HEK293 (cell line): ENCODE measurements around the gene SNAPC5.

Source experiments
- EGR2 ChIP-seq: fragments of 450-650 bp; formaldehyde crosslinking; IDR thresholded peaks from 2 replicates; pipeline ENCODE4 v1.5.1; 2016; ENCODE audit warnings: low read depth, missing biosample characterization, missing genetic modification characterization
- GFI1B ChIP-seq: fragments of 450-650 bp; formaldehyde crosslinking; IDR thresholded peaks from 2 replicates; pipeline ENCODE4 v1.5.1; 2016; ENCODE audit warnings: missing biosample characterization, missing genetic modification characterization
- RBAK ChIP-seq: fragments of 450-650 bp; formaldehyde crosslinking; IDR thresholded peaks from 2 replicates; pipeline ENCODE4 v1.5.1; 2016; ENCODE audit warnings: missing biosample characterization, missing genetic modification characterization
- ZBTB8A ChIP-seq: fragments of 450-650 bp; formaldehyde crosslinking; IDR thresholded peaks from 2 replicates; pipeline ENCODE4 v1.5.1; 2016; ENCODE audit warnings: missing biosample characterization, missing genetic modification characterization
- ZFP41 ChIP-seq: fragments of 450-650 bp; formaldehyde crosslinking; IDR thresholded peaks from 2 replicates; pipeline ENCODE4 v1.5.1; 2016; ENCODE audit warnings: missing biosample characterization, missing genetic modification characterization, borderline replicate concordance
- ZNF10 ChIP-seq: fragments of 450-650 bp; formaldehyde crosslinking; IDR thresholded peaks from 2 replicates; pipeline ENCODE4 v1.5.1; 2017; ENCODE audit warnings: missing biosample characterization, missing genetic modification characterization
- ZNF335 ChIP-seq: fragments of 450-650 bp; formaldehyde crosslinking; conservative IDR thresholded peaks from 2 replicates; pipeline ENCODE4 v1.5.1; 2016; ENCODE audit warnings: missing biosample characterization, missing genetic modification characterization
- ZNF433 ChIP-seq: fragments of 450-650 bp; formaldehyde crosslinking; IDR thresholded peaks from 2 replicates; pipeline ENCODE4 v1.5.1; 2016; ENCODE audit warnings: missing biosample characterization, missing genetic modification characterization, low read depth
- ZNF48 ChIP-seq: fragments of 450-650 bp; formaldehyde crosslinking; IDR thresholded peaks from 2 replicates; pipeline ENCODE4 v1.5.1; 2016; ENCODE audit warnings: missing biosample characterization, missing genetic modification characterization
- ZNF785 ChIP-seq: fragments of 450-650 bp; formaldehyde crosslinking; IDR thresholded peaks from 2 replicates; pipeline ENCODE4 v1.5.1; 2016; ENCODE audit warnings: missing biosample characterization, missing genetic modification characterization
- TF ChIP-seq, protein P1 (sequence below): fragments of 450-650 bp; formaldehyde crosslinking; IDR thresholded peaks from 2 replicates; pipeline ENCODE4 v1.5.1; 2016; ENCODE audit warnings: missing biosample characterization, missing genetic modification characterization
- TF ChIP-seq, protein P2 (sequence below): fragments of 450-650 bp; formaldehyde crosslinking; IDR thresholded peaks from 2 replicates; pipeline ENCODE4 v1.5.1; 2016; ENCODE audit warnings: missing biosample characterization, missing genetic modification characterization
- TF ChIP-seq, protein P3 (sequence below): sonication (generic); formaldehyde crosslinking; IDR thresholded peaks from 2 replicates; pipeline ENCODE4 v1.8.1; 2022; ENCODE audit warnings: mild to moderate bottlenecking, moderate library complexity, missing genetic modification reagents

DNA sequence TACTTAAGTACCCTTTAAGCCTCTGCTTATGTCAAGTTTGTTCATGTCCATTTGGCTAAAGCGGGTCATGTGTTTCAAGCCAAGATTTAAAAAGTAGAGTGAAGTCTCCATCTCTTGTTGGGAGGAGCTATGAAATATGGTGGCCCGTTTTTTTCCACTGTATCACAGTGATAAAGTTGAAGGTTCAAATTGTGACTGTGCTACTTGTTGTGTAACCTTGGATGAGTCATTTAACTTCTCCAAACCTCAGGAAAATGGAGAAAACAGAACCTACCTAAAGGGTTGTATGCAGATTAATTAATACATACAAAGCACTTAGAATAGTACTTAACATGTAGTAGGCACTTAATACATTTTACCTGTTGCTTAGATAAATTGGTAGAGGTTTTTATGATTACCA, 43.4 kb downstream of the SNAPC5 start:
- TF ChIP-seq RBAK (tag by site-specific recombination), result no peak
- no peak for TF ChIP-seq ZNF433 (tag by site-specific recombination)
- TF ChIP-seq, protein P1, sequence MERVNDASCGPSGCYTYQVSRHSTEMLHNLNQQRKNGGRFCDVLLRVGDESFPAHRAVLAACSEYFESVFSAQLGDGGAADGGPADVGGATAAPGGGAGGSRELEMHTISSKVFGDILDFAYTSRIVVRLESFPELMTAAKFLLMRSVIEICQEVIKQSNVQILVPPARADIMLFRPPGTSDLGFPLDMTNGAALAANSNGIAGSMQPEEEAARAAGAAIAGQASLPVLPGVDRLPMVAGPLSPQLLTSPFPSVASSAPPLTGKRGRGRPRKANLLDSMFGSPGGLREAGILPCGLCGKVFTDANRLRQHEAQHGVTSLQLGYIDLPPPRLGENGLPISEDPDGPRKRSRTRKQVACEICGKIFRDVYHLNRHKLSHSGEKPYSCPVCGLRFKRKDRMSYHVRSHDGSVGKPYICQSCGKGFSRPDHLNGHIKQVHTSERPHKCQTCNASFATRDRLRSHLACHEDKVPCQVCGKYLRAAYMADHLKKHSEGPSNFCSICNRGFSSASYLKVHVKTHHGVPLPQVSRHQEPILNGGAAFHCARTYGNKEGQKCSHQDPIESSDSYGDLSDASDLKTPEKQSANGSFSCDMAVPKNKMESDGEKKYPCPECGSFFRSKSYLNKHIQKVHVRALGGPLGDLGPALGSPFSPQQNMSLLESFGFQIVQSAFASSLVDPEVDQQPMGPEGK (tag by site-specific recombination), result no peak
- no peak for TF ChIP-seq ZNF10 (tag by site-specific recombination)
- TF ChIP-seq, protein P2, sequence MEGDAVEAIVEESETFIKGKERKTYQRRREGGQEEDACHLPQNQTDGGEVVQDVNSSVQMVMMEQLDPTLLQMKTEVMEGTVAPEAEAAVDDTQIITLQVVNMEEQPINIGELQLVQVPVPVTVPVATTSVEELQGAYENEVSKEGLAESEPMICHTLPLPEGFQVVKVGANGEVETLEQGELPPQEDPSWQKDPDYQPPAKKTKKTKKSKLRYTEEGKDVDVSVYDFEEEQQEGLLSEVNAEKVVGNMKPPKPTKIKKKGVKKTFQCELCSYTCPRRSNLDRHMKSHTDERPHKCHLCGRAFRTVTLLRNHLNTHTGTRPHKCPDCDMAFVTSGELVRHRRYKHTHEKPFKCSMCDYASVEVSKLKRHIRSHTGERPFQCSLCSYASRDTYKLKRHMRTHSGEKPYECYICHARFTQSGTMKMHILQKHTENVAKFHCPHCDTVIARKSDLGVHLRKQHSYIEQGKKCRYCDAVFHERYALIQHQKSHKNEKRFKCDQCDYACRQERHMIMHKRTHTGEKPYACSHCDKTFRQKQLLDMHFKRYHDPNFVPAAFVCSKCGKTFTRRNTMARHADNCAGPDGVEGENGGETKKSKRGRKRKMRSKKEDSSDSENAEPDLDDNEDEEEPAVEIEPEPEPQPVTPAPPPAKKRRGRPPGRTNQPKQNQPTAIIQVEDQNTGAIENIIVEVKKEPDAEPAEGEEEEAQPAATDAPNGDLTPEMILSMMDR, result no peak
- TF ChIP-seq ZNF785 (tag by site-specific recombination), result no peak
- no peak for TF ChIP-seq ZFP41 (tag by site-specific recombination)
- TF ChIP-seq ZBTB8A (tag by site-specific recombination), result no peak
- TF ChIP-seq GFI1B (tag by site-specific recombination), result no peak
- no peak for TF ChIP-seq ZNF48 (tag by site-specific recombination)
- TF ChIP-seq EGR2 (tag by site-specific recombination), result no peak
- TF ChIP-seq, protein P3, sequence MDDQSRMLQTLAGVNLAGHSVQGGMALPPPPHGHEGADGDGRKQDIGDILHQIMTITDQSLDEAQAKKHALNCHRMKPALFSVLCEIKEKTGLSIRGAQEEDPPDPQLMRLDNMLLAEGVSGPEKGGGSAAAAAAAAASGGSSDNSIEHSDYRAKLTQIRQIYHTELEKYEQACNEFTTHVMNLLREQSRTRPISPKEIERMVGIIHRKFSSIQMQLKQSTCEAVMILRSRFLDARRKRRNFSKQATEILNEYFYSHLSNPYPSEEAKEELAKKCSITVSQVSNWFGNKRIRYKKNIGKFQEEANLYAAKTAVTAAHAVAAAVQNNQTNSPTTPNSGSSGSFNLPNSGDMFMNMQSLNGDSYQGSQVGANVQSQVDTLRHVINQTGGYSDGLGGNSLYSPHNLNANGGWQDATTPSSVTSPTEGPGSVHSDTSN (CRISPR knock-in tag), result no peak
- no peak for TF ChIP-seq ZNF335 (tag by site-specific recombination)
